ENCODE results near the gene NDUFAF8.

GRCh38 chr17:81237591-81238489 is 1.3 kb upstream of the NDUFAF8 start:
- no peak for TF ChIP-seq CTCF (IDR thresholded peaks at IDR 0.05; ENCODE audit: low read depth, low read length, poor library complexity, severe bottlenecking)
- no peak for TF ChIP-seq EZH2phosphoT487 (IDR thresholded peaks at IDR 0.05; ENCODE audit: borderline replicate concordance, low read length)

Data from DOHH2 (cell line).